Fibroblast of lung (primary cell): ENCODE data around the gene NUB1. TPM values are rescaled to one million over a fixed set of nuclear protein-coding genes. Genes with fewer than 3 reads are reported as not detected.

Source experiments
- DNase-seq, 2 donors: peaks; one replicate each; pipeline versions ENCODE4 v3.0.0 to v3.0.0-alpha.2; 2010; ENCODE audit warnings: low read depth in 2 of 2
- H2AFZ ChIP-seq: 2 replicates; pipeline ENCODE4 v1.5.1; 2012; ENCODE audit warnings: low read length, control low read depth, inconsistent platforms
- H3K27ac ChIP-seq: 2 replicates; pipeline ENCODE4 v1.5.1; 2011; ENCODE audit warnings: low read length, control low read depth; ENCODE audit not compliant: insufficient read depth
- H3K27me3 ChIP-seq: 2 replicates; pipeline ENCODE4 v1.5.1; 2011; ENCODE audit warnings: mild to moderate bottlenecking, low read length; ENCODE audit not compliant: control insufficient read depth, insufficient read depth
- H3K36me3 ChIP-seq: 2 replicates; pipeline ENCODE4 v1.5.1; 2011; ENCODE audit warnings: low read length; ENCODE audit not compliant: control insufficient read depth, insufficient read depth
- H3K4me1 ChIP-seq: 2 replicates; pipeline ENCODE4 v1.5.1; 2011; ENCODE audit warnings: low read length; ENCODE audit not compliant: control insufficient read depth, insufficient read depth; ENCODE audit errors: extremely low read depth
- H3K4me2 ChIP-seq: 2 replicates; pipeline ENCODE4 v1.5.1; 2011; ENCODE audit warnings: low read length, control low read depth; ENCODE audit not compliant: insufficient read depth; ENCODE audit errors: extremely low read depth
- H3K4me3 ChIP-seq, 4 experiments: fragments of 200-600 bp in 1 of 4; sonication (generic) in 1 of 4; replicated peaks in 1 of 4; 2 replicates each; pipeline ENCODE4 v1.5.1; 2011 to 2016; ENCODE audit warnings: low read length in 4 of 4, low read depth in 3 of 4, mild to moderate bottlenecking in 3 of 4, control low read depth in 2 of 4, inconsistent platforms in 1 of 4, mixed read lengths in 1 of 4; ENCODE audit not compliant: insufficient read depth in 1 of 4; ENCODE audit errors: control extremely low read depth in 1 of 4
- H3K79me2 ChIP-seq: 2 replicates; pipeline ENCODE4 v1.5.1; 2012; ENCODE audit warnings: mild to moderate bottlenecking, low read length, inconsistent platforms; ENCODE audit not compliant: control insufficient read depth, insufficient read depth
- H3K9ac ChIP-seq: 2 replicates; pipeline ENCODE4 v1.5.1; 2011; ENCODE audit warnings: mild to moderate bottlenecking, low read length, control low read depth; ENCODE audit not compliant: insufficient read depth
- H3K9me3 ChIP-seq: 2 replicates; pipeline ENCODE4 v1.5.1; 2012; ENCODE audit warnings: low read depth, low read length; ENCODE audit not compliant: control insufficient read depth, insufficient read depth
- H4K20me1 ChIP-seq: 2 replicates; pipeline ENCODE4 v1.5.1; 2011; ENCODE audit warnings: low read length; ENCODE audit not compliant: control insufficient read depth, insufficient read depth; ENCODE audit errors: extremely low read depth
- CTCF ChIP-seq, 2 donors: IDR thresholded peaks in 1 of 2; conservative IDR thresholded peaks in 1 of 2; 1 replicate in 1 of 2; 2 replicates in 1 of 2; pipeline ENCODE4 v1.5.1; 2011 to 2012; ENCODE audit warnings: low read length in 2 of 2, control low read depth in 1 of 2, inconsistent platforms in 1 of 2, low read depth in 1 of 2, mild to moderate bottlenecking in 1 of 2
- EZH2 ChIP-seq: IDR thresholded peaks from 2 replicates; pipeline ENCODE4 v1.5.1; 2012; ENCODE audit warnings: low read length, control low read depth, mild to moderate bottlenecking; ENCODE audit errors: missing control alignments
- polyA plus RNA-seq, 2 donors: library from polyadenylated mRNA; depleted of rRNA in 1 of 2; stranded (reverse) in 1 of 2; unstranded in 1 of 2; fragments of >200 nt; gene quantifications; 2 replicates each; pipeline ENCODE4 v1.2.1, GENCODE V29; 2011 to 2012; ENCODE audit warnings: missing spikeins in 1 of 2
- total RNA-seq: library from RNA; depleted of rRNA; stranded (reverse); fragments of >200 nt; gene quantifications from 2 replicates; pipeline ENCODE4 v1.2.1, GENCODE V29; 2014

NUB1 gene
- total and polyA plus RNA-seq, 2 donors (not counting 1 experiment from before 2014, with no cell fraction given) = 44.4 to 77.7 TPM

- no peak for TF ChIP-seq EZH2
- no peak for TF ChIP-seq CTCF (conservative IDR thresholded peaks at IDR 0.05 in 1 of 2, IDR thresholded peaks at IDR 0.05 in 1 of 2; ENCODE audit: low read depth in 1 of 2, low read length in 2 of 2)
- Histone ChIP-seq H3K36me3 (no peaks in the 10 kb centered on the region), H3K27ac (no peak overlapping the region), H3K4me1 (no peaks in the 10 kb centered on the region), H3K4me2 (no peak overlapping the region), H3K9me3 (no peaks in the 10 kb centered on the region), H3K27me3 (peaks cover 14% of the 10 kb centered on the region), H2AFZ (no peak overlapping the region), H3K79me2 (no peaks in the 10 kb centered on the region), H3K9ac (no peak overlapping the region), H3K4me3 (no peak overlapping the region), H4K20me1 (no peaks in the 10 kb centered on the region)
- DNase-seq = no peak
These were observed 47.6 kb downstream of the NUB1 start for GRCh38 chr7:151389096-151389767.

- peaks cover 7% of the 10 kb centered on the region for H3K27me3 ChIP-seq
- no peaks in the 10 kb centered on the region for H3K4me1 ChIP-seq
- H4K20me1 ChIP-seq = no peaks in the 10 kb centered on the region
- no peaks in the 10 kb centered on the region for H3K9me3 ChIP-seq
- no peaks in the 10 kb centered on the region for H3K36me3 ChIP-seq
- no peak overlapping the region for H3K4me3 ChIP-seq
- no peak overlapping the region for H3K4me2 ChIP-seq
- TF ChIP-seq CTCF (conservative IDR thresholded peaks at IDR 0.05 in 1 of 2, IDR thresholded peaks at IDR 0.05 in 1 of 2; ENCODE audit: low read depth in 1 of 2, low read length in 2 of 2) (no peak), EZH2 (no peak)
- DNase-seq = no peak
- no peak overlapping the region for H3K27ac ChIP-seq
- H3K79me2 ChIP-seq = no peaks in the 10 kb centered on the region
- H2AFZ ChIP-seq = no peak overlapping the region
- no peak overlapping the region for H3K9ac ChIP-seq
These were observed 48.4 kb downstream of the NUB1 start for GRCh38 chr7:151389768-151390597.

DNA sequence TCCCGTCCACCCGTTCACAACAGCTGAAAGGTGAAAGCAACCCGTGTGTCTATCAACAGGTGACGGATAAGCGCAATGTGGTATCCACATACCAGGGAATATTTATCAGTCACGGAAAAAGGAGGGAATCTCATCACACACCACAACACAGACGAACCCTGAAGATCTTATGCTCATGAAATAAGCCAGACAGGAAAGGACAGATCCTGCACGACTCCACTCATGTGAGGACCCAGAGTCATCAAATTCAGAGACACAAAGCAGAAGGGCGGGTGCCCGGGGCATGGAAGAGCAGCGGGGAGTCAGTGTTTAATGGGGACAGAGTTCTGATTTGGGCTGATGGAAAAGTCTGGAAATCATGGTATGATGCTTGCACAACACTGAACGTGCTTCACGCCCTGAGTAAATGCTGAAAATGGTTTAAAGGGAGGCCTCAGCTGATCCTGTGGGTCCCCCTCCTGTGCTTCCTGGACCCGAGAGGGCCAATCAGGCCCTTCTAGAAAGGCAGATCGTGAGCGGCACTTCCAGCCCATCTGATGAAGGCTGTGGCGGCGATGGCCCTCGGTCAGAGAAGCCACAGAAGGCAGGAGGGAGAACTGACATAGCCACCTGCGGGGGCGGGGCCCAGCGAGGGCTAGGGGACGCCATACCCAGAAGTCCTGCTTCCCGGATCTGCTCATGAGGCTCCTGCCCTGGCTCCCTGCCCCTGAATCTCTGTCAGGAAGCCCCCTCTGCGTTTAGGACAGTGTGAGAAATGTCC, 49.2 kb downstream of the NUB1 start:
- Histone ChIP-seq H3K27me3 (peaks cover 7% of the 10 kb centered on the region), H3K79me2 (no peaks in the 10 kb centered on the region), H4K20me1 (no peaks in the 10 kb centered on the region), H3K4me3 (no peak overlapping the region), H3K27ac (no peak overlapping the region), H3K9ac (no peak overlapping the region), H2AFZ (no peak overlapping the region), H3K4me1 (no peaks in the 10 kb centered on the region), H3K4me2 (no peak overlapping the region), H3K36me3 (no peaks in the 10 kb centered on the region), H3K9me3 (no peaks in the 10 kb centered on the region)
- TF ChIP-seq CTCF (conservative IDR thresholded peaks at IDR 0.05 in 1 of 2, IDR thresholded peaks at IDR 0.05 in 1 of 2; ENCODE audit: low read depth in 1 of 2, low read length in 2 of 2) (no peak), EZH2 (no peak)
- DNase-seq = no peak
